HG02840 (cell line): ENCODE data around the gene ZDHHC14.
"Not testable (repeated sequence)": the region's sequence is repeated elsewhere in the genome, so short reads cannot be mapped to it uniquely, and the experiment has no call there.

ENCODE experiments used
- ATAC-seq: cut with Tn5 transposase; IDR thresholded peaks from one replicate; pipeline ENCODE4 v1.9.1; 2021; ENCODE audit warnings: mild to moderate bottlenecking, moderate library complexity, moderate number of reproducible peaks; ENCODE audit not compliant: unreplicated experiment, low FRiP score

The ZDHHC14 gene

DNA sequence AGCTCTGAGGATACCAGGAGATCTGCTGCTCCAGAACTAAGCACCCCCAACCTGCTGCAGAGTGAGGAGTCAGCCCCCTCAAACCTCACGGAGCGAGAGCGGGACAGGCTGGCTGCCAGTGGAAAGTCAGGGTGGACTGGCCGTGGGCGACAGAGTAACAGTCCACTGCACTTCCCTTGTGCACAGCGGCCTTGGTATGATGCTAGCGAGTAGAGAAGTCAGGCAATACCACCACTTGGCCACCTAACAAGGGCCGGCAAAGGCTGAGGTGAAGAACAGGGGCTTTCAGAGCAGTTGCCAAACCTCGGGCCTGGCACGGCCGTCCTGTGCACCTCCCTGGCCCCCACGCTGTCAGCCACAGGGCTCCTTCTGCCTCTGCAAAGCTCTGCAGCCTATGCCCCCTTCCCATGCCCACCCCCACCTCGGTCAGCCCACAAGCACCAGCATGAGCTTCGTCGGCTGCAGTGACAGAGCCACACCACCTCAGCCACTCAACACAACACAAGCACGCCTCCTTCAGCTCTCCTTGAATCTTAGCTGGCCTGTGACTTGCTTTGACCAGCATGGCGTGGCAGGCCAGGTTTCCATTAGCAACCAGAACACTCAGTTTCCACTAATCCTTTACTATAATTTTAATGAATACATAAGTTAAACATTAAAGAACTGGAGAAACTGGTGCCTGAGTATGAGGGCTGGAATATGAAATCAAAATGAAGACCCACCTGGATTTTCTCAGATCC lies 314.5 kb downstream of the ZDHHC14 start:
- no peak for ATAC-seq

DNA sequence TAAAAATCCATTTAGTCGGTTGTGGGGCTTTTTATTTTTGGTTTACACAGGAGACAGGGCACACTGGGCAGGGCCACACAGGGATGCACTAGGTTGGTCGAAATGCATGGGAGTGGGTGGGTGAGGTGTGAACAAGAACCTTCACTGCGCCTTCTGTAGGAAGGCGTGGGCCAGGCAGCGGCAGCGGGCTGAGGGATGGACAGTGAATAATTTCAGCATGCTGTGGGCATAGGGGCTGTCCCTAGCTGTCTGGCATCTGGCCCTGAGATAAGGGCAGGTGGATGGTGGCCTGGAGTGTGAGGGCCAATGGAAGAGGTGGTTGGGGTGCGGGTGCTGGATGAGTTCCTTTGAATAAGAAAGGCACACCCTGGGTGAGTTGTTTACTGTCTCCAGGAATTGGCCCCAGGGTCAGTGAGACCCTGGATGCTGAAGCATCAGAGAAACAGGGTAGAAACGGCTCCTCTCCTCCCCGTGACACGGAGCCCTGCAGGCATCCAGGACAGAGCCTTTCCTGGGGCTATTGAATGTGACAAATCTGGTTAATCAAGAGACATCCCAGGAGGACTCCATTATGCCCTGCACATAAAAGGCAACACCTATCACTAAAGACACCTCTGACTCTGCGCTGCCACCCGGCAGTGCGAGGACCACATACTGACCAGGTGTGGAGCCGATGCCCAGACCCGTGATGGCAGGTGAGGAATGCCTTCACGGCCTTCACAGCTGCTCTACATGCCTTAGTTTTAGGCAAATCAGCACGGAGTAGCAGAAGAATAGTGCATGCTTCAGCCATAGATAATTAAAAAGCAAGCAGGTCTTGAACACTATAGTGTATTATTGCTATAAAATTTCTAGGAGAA lies 319.0 kb downstream of the ZDHHC14 start:
- no peak for ATAC-seq

DNA sequence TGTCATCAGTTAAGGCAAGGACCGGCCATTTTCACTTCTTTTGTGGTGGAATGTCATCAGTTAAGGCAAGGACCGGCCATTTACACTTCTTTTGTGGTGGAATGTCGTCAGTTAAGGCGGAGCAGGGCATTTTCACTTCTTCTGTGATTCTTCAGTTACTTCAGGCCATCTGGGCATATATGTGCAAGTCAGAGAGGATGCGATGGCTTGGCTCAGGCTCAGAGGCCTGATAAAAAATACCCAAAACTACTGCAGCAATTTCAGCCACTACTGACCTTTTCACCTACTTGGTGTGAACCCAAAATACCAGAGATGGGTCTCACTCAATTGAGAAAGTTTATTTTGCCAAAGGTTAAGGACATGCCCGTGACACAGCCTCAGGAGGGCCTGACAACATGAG lies 325.4 kb downstream of the ZDHHC14 start:
- not testable (repeated sequence) for ATAC-seq

DNA sequence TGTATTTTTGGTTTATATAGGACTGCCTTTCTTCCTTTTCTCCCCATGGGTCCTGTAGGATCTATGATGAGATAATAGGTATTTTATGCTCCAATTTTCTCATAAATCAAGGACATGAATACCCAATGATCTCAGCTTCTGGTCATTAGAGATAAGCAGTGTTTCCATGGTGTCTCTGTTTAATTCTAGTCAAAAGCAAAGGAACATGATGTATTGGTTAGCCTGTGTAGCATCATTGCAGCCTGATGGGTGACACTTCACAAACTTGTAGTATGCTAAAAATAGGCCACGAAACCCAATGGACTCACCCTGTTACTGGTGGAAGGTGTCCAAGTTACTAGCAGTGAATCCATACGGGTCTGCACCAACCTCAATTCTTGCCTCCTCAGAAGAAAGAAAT lies 325.9 kb downstream of the ZDHHC14 start:
- no peak for ATAC-seq

DNA sequence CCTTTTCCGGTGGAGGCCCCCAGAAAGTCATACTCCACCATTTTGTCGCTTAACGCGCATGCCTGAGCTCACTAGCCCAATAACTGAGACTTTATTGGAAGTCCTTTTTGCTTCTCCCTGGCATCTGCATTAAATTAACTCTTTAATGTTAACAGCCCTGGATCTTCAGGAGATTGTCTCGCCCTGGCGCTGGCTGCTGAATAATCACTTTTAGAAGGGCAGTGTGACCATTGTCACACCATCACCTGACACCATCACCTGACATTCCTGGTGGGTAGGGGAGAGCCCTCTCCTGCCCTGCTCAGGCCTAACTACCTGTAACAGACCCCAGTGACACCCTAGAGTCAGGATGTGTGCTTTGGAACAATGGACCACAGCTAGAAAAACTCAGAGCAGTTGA lies 326.6 kb downstream of the ZDHHC14 start:
- no peak for ATAC-seq

GRCh38 chr6:157708239-157708638 lies 327.2 kb downstream of the ZDHHC14 start:
- no peak for ATAC-seq

- ATAC-seq, result no peak
Measured at GRCh38 chr6:157708933-157709332, 327.9 kb downstream of the ZDHHC14 start.

- ATAC-seq, result no peak
Measured at GRCh38 chr6:157709555-157709954, 328.6 kb downstream of the ZDHHC14 start.

DNA sequence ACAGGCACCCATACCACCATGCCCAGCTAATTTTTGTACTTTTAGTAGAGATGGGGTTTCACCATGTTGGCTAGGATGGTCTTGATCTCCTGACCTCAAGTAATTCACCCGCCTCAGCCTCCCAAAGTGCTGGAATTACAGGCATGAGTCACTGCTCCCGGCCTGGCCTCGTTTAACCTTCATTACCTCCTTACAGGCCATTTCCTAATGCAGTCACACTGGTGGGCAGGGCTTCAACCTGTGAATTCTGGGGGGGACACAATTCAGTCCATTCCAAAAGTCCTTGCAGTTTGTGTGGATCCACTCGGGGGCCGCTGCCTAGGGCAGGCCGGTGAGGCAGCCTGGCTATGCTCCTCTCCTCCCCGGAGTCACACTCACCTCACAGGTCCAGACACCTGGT lies 329.6 kb downstream of the ZDHHC14 start:
- no peak for ATAC-seq

DNA sequence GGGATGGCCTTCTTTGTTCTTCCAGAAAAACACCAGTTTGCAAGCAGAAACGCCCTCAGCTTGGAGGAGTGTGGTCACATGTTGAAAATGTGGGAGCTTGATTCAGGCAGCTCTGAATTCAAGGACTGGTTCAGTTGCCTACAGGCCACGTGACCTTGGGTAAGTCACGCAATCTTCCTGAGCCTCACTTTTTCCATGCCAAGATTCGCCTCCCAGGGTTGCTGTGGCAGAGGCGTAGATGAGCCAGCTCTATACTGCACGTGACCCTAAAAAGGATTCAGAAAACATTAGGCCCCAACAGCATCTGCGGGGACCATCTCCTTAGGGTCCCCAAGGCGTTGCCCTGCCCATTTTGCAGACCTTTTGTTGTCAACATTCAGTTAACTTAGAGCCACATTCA lies 330.1 kb downstream of the ZDHHC14 start:
- no peak for ATAC-seq

GRCh38 chr6:157712585-157713295 lies 331.8 kb downstream of the ZDHHC14 start:
- ATAC-seq, result no peak

DNA sequence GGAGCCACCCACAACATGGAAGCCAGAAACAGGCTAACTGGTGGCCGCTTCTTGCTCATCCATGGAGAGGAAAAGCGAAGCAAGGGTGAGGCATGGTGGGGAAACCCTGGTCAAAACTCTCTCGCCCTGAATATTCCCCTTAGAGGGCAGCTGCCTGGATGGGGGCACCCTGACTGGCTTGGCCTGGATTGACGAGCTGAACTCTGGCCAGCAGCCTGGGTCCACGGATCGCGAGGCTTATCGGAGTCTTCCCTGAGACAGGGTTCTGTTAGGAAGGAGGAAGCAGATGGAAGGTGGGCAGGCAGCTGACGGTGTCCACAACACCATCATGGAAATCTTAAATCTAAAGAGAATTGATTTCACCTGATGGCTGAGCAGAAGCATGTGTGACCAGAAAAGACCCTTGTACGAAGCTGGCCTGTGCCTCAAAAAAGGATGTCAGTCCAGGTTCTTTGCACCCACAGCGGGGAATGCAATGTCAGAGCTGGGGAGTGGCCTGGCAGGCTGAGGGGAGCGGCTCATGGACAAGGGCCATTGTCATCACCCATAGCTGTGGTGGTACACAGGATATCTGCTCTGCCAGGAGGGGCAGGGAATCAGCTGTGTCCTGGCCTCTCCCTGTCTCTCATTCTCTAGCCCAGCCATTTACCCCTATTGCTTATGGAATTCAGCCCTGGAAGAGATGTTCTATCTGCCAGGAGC lies 332.6 kb downstream of the ZDHHC14 start:
- no peak for ATAC-seq

- ATAC-seq, result no peak
Measured at GRCh38 chr6:157714153-157714490, 333.1 kb downstream of the ZDHHC14 start.

DNA sequence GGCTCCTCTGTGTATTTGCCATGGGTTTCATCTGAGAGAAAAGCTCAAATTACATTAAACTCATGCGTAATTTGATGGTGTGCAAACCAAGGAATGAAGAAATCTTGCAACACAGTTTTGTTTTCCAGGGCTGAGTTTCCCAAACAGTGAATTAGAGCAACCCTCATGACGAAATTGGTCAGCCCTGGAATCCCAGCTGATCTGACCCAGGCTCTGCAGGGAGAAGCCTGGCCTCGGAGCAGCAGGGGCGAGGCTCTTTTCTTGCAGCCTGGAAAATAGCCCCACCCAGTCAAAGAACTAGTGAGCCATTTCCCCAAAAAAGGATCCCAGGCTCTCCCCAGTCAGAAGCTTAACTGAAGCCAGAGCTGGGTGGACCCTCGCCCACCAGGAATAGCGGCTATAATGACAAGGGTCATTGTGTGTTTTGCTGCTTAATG lies 334.8 kb downstream of the ZDHHC14 start:
- ATAC-seq, result no peak

DNA sequence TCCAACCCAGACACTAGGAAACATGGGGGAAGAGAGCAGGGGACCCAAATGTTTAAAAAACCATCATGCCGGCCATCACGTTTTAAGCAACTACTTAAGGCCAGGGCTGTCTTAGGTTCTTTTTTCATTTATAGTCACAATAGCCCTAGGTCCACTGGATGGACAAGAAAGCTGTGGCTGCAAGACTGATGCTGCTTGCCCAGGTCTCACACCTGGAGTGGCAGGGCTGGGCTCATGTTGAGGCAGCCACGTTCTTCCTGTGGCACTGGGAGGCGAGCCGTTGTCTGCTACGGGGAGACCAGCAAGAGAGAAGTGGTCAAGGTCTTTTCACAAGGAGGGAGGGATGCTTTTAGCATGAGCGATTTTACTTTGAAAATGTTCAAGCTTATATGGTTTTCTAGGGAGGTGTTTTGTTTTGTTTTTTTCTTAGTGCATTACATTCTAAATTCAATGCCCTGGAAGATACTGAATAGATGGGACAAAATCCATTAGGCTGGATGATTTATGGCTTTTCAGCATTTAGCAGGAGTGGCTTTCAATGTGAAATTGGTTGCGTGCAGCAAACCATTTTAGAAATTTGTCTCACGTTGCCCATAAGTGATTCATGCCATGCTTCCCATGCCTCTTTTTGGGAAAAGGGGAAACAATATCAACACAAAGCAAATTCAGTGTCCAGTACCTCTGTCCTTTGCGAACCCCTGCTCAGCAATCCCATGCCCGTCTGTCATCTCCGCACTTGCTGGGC lies 335.4 kb downstream of the ZDHHC14 start:
- no peak for ATAC-seq

- ATAC-seq, result no peak
Measured at GRCh38 chr6:157717340-157717748, 336.4 kb downstream of the ZDHHC14 start.

DNA sequence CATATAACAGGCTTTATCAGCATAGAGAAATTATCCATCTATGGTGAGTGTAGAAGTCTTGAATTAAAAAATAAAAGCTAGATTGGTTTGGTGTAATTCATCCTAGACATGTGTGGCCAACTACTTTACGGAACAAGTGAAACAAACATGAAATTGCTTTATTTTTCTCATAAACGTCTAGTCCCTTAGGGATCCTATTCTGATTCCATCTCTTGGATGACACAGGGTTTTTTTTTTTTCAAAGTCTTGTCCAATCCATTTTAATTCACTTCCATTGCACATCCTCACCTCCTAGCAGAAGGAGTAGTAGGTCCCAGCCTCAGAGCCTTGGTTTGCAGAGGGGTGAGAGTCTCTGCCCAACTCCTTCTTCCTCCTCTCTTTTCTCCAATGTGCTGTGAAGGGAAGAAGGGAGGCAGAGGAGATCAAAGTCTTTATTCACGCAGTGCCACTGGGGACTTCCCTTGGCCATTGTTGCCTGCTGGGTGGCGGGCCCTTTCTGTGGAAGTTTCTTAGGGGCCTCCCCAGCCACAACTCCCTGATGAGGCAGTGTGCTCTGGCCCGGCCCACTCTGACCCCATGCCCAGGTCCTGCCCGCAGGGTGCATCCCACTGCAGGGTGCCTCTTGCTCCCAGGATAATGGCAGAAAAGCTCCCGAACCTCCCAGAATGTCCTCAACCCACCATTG lies 337.7 kb downstream of the ZDHHC14 start:
- ATAC-seq, result no peak

DNA sequence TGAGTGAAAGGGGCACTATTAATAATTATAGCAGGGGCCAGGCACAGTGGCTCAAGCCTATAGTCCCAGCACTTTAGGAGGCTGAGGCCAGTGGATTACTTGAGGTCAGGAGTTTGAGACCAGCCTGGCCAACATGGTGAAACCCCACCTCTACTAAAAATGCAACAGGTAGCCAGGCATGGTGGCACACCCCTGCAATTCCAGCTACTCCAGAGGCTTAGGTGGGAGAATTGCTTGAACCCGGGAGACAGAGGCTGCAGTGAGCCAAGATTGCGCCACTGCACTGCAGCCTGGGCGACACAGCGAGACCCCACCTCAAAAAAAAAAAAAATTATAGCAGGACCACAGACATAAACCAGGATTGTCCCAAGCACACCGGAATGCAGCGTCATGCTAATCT lies 340.0 kb downstream of the ZDHHC14 start:
- ATAC-seq, result not testable (repeated sequence)

DNA sequence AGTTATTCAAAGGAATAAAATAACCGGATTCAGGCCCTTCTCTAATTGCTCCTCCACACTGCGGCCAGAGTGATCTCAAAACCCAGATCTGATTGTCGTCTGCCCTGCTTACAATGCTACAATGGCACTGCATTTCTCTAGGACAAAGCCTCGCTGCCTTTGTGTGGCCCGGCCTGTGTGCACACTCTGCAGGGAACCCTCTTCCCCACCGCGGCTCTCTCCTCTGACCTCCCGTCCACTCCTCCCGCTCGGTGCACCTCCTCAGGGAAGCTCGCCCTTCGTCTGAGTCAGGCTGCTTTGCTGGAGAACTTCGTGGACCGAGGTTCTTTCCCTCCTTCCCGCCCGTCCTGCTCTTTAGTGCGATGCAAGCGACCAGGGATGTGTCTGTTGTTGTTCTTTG lies 340.4 kb downstream of the ZDHHC14 start:
- no peak for ATAC-seq
